ENCODE data around the gene R3HDM4. TPM values are rescaled to one million over a fixed set of nuclear protein-coding genes. Genes with fewer than 3 reads are reported as not detected.

R3HDM4 gene
- total RNA-seq, 1 experiment from 2014 or later, result 55.8 TPM

GRCh38 chr19:917323-918151, 4.5 kb upstream of the R3HDM4 start, which contains the start of gene KISS1R:
Gene KISS1R (plus strand): TSS chr19:917333. CDS start chr19:917503, 170 bp downstream.
- ChIA-PET POLR2A (ENCODE audit: unreplicated experiment) (no interaction called here), CTCF (no interaction called here)
- H3K4me3 ChIP-seq, result no peak within 1 kb of the TSS
- no peaks in the 10 kb centered on the region for H4K20me1 ChIP-seq (ENCODE audit: insufficient read depth)
- H3F3A ChIP-seq (ENCODE audit: insufficient read depth, low read depth), result peaks cover 21% of the 10 kb centered on the region; the same call in 1 of the 2 replicates
- no TSS peak for BruUV-seq (replicated peaks)
- H3K4me2 ChIP-seq, result peak within 1 kb of the TSS; percentile 44
- H3K27ac ChIP-seq, result no peak within 1 kb of the TSS
- H3K9me3 ChIP-seq (ENCODE audit: insufficient read depth, low read depth), result no peaks in the 10 kb centered on the region
- no peaks in the 10 kb centered on the region for H3K9me2 ChIP-seq (ENCODE audit: insufficient read depth)
- H3K36me3 ChIP-seq (ENCODE audit: low read depth), result no peaks in the 10 kb centered on the region
- H3K4me1 ChIP-seq (replicated peaks; ENCODE audit: insufficient read depth), result 0 out of 2 replicates have a peak, but pooled peaks cover 4% of the 10 kb centered on the region
- H3K27me3 ChIP-seq (ENCODE audit: insufficient read depth, low read depth), result peaks cover 21% of the 10 kb centered on the region
- no peak within 1 kb of the TSS for H2AFZ ChIP-seq
- intact Hi-C loops (cut with micrococcal nuclease; ENCODE audit: unreplicated experiment), result loop anchor here (2.0 kb wide), 1 partner anchor 61 kb away; no protein-coding TSS in a partner anchor
- H3K79me2 ChIP-seq (ENCODE audit: low read depth), result peaks cover 6% of the 10 kb centered on the region; the same call in 1 of the 2 replicates
- TF ChIP-seq CTCF (conservative IDR thresholded peaks at IDR 0.05) (peak; percentile 50), EZH2 (IDR thresholded peaks at IDR 0.05; ENCODE audit: low read depth) (no peak)
- peak in 1 of 2 experiments; percentile 38 for DNase-seq

- Histone ChIP-seq H3K79me2 (ENCODE audit: low read depth) (peaks cover 6% of the 10 kb centered on the region; the same call in 1 of the 2 replicates), H3K36me3 (ENCODE audit: low read depth) (no peaks in the 10 kb centered on the region), H3K4me2 (no peak overlapping the region), H4K20me1 (ENCODE audit: insufficient read depth) (no peaks in the 10 kb centered on the region), H3F3A (ENCODE audit: insufficient read depth, low read depth) (peaks cover 21% of the 10 kb centered on the region; the same call in 1 of the 2 replicates), H3K27ac (no peak overlapping the region), H2AFZ (no peak overlapping the region), H3K27me3 (ENCODE audit: insufficient read depth, low read depth) (peaks cover 21% of the 10 kb centered on the region), H3K4me3 (no peak overlapping the region), H3K4me1 (replicated peaks; ENCODE audit: insufficient read depth) (0 out of 2 replicates have a peak, but pooled peaks cover 4% of the 10 kb centered on the region), H3K9me3 (ENCODE audit: insufficient read depth, low read depth) (no peaks in the 10 kb centered on the region), H3K9me2 (ENCODE audit: insufficient read depth) (no peaks in the 10 kb centered on the region)
- no peak for DNase-seq
- intact Hi-C loops (cut with micrococcal nuclease; ENCODE audit: unreplicated experiment), result loop anchor here (2.0 kb wide), 1 partner anchor 60 kb away; no protein-coding TSS in a partner anchor
- no TSS peak for BruUV-seq (replicated peaks)
- TF ChIP-seq CTCF (conservative IDR thresholded peaks at IDR 0.05), result no peak
- no peak for TF ChIP-seq EZH2 (IDR thresholded peaks at IDR 0.05; ENCODE audit: low read depth)
- POLR2A ChIA-PET (ENCODE audit: unreplicated experiment), result no interaction called here
- CTCF ChIA-PET, result no interaction called here
Measured at GRCh38 chr19:916645-917322, 3.8 kb upstream of the R3HDM4 start.

- Histone ChIP-seq H3K36me3 (ENCODE audit: low read depth) (no peaks in the 10 kb centered on the region), H3K4me1 (replicated peaks; ENCODE audit: insufficient read depth) (peaks cover 20% of the 10 kb centered on the region), H4K20me1 (ENCODE audit: insufficient read depth) (peaks cover 6% of the 10 kb centered on the region; the same call in 1 of the 2 replicates), H3K4me2 (peak overlapping the region; percentile 66), H2AFZ (no peak overlapping the region), H3K27me3 (ENCODE audit: insufficient read depth, low read depth) (peaks cover 1% of the 10 kb centered on the region; the same call in 1 of the 2 replicates), H3K9me3 (ENCODE audit: insufficient read depth, low read depth) (no peaks in the 10 kb centered on the region), H3K79me2 (ENCODE audit: low read depth) (peaks cover 40% of the 10 kb centered on the region), H3K4me3 (peak overlapping the region; percentile 73), H3K9me2 (ENCODE audit: insufficient read depth) (no peaks in the 10 kb centered on the region), H3F3A (ENCODE audit: insufficient read depth, low read depth) (peaks cover 45% of the 10 kb centered on the region; the same call in 1 of the 2 replicates), H3K27ac (no peak overlapping the region)
- intact Hi-C loops (cut with micrococcal nuclease; ENCODE audit: unreplicated experiment), result no loop called here
- POLR2A ChIA-PET (ENCODE audit: unreplicated experiment), result no interaction called here
- no TSS peak for BruUV-seq (replicated peaks)
- no peak for DNase-seq
- TF ChIP-seq EZH2 (IDR thresholded peaks at IDR 0.05; ENCODE audit: low read depth), result no peak
- TF ChIP-seq CTCF (conservative IDR thresholded peaks at IDR 0.05), result no peak
- CTCF ChIA-PET, result no interaction called here
Measured at GRCh38 chr19:912181-913079, 589 bp downstream of the R3HDM4 start.

Measured in PC-9 (cell line).